Stimulated activated CD8-positive, alpha-beta memory T cell treated with anti-CD3 and anti-CD28 coated beads, Interleukin-4, amount 100 ng/mL, for 24 hours (primary cell): ENCODE data around the gene FFAR2.
"Not testable (repeated sequence)": the region's sequence is repeated elsewhere in the genome, so short reads cannot be mapped to it uniquely, and the experiment has no call there.

Experiments used
- DNase-seq: peaks from one replicate; pipeline ENCODE4 v3.0.0-alpha.2; 2020; ENCODE audit warnings: low read depth

The FFAR2 gene

GRCh38 chr19:35447606-35448469 is at the start of gene FFAR2:
Gene FFAR2 (plus strand): TSS chr19:35448257. CDS start chr19:35449715, 1,458 bp downstream.
- no peak for DNase-seq

- DNase-seq, result no peak
Measured at GRCh38 chr19:35398570-35398969, 49.5 kb upstream of the FFAR2 start.

- no peak for DNase-seq
Measured at GRCh38 chr19:35399231-35399630, 48.8 kb upstream of the FFAR2 start.

- DNase-seq, result no peak
Measured at GRCh38 chr19:35399948-35400772, 47.9 kb upstream of the FFAR2 start.

- no peak for DNase-seq
Measured at GRCh38 chr19:35400773-35401100, 47.3 kb upstream of the FFAR2 start.

GRCh38 chr19:35401416-35401815 is 46.6 kb upstream of the FFAR2 start:
- not testable (repeated sequence) for DNase-seq

- DNase-seq, result no peak
Measured at GRCh38 chr19:35403116-35403760, 44.8 kb upstream of the FFAR2 start.

- DNase-seq, result peak; percentile 10
Measured at GRCh38 chr19:35404879-35405622, 43.0 kb upstream of the FFAR2 start.

- DNase-seq, result no peak
Measured at GRCh38 chr19:35407619-35408018, 40.4 kb upstream of the FFAR2 start.

- no peak for DNase-seq
Measured at GRCh38 chr19:35408284-35409171, 39.5 kb upstream of the FFAR2 start.

GRCh38 chr19:35409191-35409590 is 38.9 kb upstream of the FFAR2 start:
- no peak for DNase-seq

- no peak for DNase-seq
Measured at GRCh38 chr19:35410487-35410886, 37.6 kb upstream of the FFAR2 start.

- no peak for DNase-seq
Measured at GRCh38 chr19:35414442-35414841, 33.6 kb upstream of the FFAR2 start.

- DNase-seq, result no peak
Measured at GRCh38 chr19:35416331-35416730, 31.7 kb upstream of the FFAR2 start.

- DNase-seq, result no peak
Measured at GRCh38 chr19:35417278-35417677, 30.8 kb upstream of the FFAR2 start.

- DNase-seq, result no peak
Measured at GRCh38 chr19:35417713-35418534, 30.1 kb upstream of the FFAR2 start.

- DNase-seq, result no peak
Measured at GRCh38 chr19:35419046-35419445, 29.0 kb upstream of the FFAR2 start.

GRCh38 chr19:35419805-35420204 is 28.3 kb upstream of the FFAR2 start:
- no peak for DNase-seq

GRCh38 chr19:35421362-35421761 is 26.7 kb upstream of the FFAR2 start:
- no peak for DNase-seq

- DNase-seq, result not testable (repeated sequence)
Measured at GRCh38 chr19:35423406-35423805, 24.7 kb upstream of the FFAR2 start.
